WERI-Rb-1 (cell line): ENCODE measurements around the gene LAMB4.

Experiments used
- DNase-seq: peaks from one replicate; pipeline ENCODE4 v3.0.0-alpha.2; 2020
- H3K27ac ChIP-seq: fragments of 250-450 bp; sonication (Bioruptor Pico); 2 replicates; pipeline ENCODE4 v1.5.1; 2020; ENCODE audit warnings: mild to moderate bottlenecking, moderate library complexity
- H3K27me3 ChIP-seq: fragments of 250-450 bp; sonication (Bioruptor Pico); 2 replicates; pipeline ENCODE4 v1.5.1; 2021; ENCODE audit warnings: mild to moderate bottlenecking, low read depth, moderate library complexity; ENCODE audit not compliant: insufficient read depth, severe bottlenecking
- H3K36me3 ChIP-seq: fragments of 250-450 bp; sonication (Bioruptor Pico); 2 replicates; pipeline ENCODE4 v1.5.1; 2020; ENCODE audit warnings: mild to moderate bottlenecking, moderate library complexity
- H3K4me3 ChIP-seq: 2 replicates; pipeline ENCODE4 v1.5.1; 2011; ENCODE audit warnings: low read depth, mild to moderate bottlenecking, control low read depth, low read length
- H3K9me3 ChIP-seq: fragments of 250-450 bp; sonication (Bioruptor Pico); 2 replicates; pipeline ENCODE4 v1.5.1; 2021; ENCODE audit warnings: mild to moderate bottlenecking, moderate library complexity; ENCODE audit not compliant: severe bottlenecking
- TF ChIP-seq, protein P1 (sequence below): IDR thresholded peaks from 2 replicates; pipeline ENCODE4 v1.5.1; 2011; ENCODE audit warnings: low read depth, mild to moderate bottlenecking, control low read depth, inconsistent platforms, low read length

LAMB4 gene

DNA sequence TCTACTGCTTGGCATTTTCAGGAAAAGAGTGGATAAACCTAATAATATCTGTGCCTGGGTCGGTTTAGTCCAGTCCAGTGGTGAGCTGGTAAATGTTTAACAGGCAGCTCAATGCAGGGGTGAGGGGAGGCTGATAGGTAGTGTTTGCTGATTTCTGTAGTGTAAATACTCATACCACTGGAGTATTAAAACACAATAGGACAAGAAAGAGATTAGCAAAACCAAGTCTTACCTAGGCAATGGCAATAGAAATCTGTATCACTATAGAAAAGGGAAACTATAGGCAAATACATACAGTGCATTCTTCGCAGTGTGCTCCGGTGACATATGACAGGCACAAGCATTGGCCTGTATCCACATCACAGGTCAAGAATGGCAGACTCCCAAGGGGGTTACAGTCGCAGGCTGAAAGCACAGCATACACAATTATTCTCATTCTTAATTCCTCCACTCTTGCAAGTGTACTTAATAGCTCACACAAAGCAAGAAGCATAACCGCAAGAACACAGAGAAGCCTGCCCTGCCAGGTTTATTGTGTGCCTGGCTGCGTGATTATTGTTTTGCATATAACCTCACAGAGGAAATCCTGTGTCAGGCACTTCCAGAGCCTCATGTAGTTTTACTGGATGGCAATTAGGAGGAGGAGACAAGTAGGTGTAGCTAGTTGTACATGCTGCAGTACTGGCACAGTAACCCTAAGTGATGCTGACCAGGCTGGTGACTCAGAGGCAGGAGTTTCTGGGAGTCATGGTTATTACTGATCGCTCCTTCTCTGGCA, 35.0 kb downstream of the LAMB4 start:
- Histone ChIP-seq H3K27ac (no peak overlapping the region), H3K4me3 (no peak overlapping the region), H3K27me3 (no peaks in the 10 kb centered on the region), H3K9me3 (peaks cover 2% of the 10 kb centered on the region), H3K36me3 (no peaks in the 10 kb centered on the region)
- DNase-seq = no peak
- TF ChIP-seq, protein P1, sequence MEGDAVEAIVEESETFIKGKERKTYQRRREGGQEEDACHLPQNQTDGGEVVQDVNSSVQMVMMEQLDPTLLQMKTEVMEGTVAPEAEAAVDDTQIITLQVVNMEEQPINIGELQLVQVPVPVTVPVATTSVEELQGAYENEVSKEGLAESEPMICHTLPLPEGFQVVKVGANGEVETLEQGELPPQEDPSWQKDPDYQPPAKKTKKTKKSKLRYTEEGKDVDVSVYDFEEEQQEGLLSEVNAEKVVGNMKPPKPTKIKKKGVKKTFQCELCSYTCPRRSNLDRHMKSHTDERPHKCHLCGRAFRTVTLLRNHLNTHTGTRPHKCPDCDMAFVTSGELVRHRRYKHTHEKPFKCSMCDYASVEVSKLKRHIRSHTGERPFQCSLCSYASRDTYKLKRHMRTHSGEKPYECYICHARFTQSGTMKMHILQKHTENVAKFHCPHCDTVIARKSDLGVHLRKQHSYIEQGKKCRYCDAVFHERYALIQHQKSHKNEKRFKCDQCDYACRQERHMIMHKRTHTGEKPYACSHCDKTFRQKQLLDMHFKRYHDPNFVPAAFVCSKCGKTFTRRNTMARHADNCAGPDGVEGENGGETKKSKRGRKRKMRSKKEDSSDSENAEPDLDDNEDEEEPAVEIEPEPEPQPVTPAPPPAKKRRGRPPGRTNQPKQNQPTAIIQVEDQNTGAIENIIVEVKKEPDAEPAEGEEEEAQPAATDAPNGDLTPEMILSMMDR = no peak

DNA sequence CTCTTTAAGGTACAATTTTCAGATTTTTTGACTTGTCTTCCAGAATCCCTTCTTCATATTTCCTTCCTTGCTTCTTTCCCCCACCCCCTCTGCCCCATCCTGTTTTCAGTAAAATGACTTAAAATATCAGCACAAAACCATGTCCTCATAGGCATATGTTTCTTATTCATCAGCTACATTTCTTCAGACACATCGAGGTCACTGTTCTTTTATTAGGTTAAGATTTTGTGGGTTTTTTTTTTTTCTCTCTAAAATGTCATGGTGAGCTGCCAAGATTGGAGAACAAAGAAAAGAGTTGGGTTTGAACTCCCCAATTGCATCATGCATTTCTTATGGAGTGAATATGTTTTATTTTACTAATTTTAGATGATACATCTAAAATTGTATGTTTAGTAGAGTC, 35.8 kb downstream of the LAMB4 start:
- no peaks in the 10 kb centered on the region for H3K27me3 ChIP-seq
- H3K4me3 ChIP-seq = no peak overlapping the region
- TF ChIP-seq, protein P1 = no peak
- no peak for DNase-seq
- no peak overlapping the region for H3K27ac ChIP-seq
- peaks cover 2% of the 10 kb centered on the region for H3K9me3 ChIP-seq
- H3K36me3 ChIP-seq = no peaks in the 10 kb centered on the region

DNA sequence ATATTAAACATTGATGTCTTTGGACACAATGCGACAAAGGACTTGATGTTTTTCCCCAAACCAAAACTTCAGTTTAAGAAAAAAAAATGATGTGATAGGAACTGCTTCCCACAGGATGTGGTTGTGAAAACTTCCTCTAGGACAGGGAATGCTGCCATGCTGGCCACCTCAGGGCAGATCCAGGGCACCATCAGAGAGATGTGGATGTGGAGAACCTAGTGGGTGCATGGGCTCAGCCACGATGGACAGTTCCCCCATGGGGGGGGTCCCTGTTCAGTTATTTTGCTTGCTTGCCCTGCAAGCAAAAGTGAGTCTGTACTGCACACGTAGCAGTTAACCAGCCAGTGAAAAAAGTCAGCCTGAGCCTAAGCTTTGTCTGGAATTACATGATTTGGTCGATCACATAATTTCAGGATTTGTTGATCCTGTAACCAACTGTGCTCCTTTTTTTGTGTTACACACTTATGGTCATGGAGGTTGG, 36.3 kb downstream of the LAMB4 start:
- Histone ChIP-seq H3K27me3 (no peaks in the 10 kb centered on the region), H3K9me3 (peaks cover 2% of the 10 kb centered on the region), H3K27ac (no peak overlapping the region; the same call in 1 of the 2 replicates), H3K4me3 (no peak overlapping the region), H3K36me3 (no peaks in the 10 kb centered on the region)
- TF ChIP-seq, protein P1 = no peak
- no peak for DNase-seq

DNA sequence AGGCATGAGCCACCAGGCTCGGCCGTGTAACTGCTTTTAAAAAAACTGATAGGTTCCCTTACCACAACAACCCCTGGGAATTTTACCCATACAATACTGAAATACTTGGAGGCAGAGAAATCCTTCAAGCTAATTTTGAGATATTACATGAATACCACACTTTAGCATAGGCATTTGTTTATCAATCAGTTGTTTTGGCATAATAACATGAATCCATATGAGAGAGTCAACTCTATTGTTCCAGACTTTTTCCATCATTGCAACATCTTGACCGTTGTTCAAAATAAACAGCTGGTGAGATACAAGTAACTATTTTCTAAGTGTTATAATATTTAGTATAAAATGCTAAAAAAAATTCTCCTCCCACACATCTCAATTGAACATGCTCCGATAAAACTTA, 36.8 kb downstream of the LAMB4 start:
- TF ChIP-seq, protein P1 = no peak
- H3K27me3 ChIP-seq = no peaks in the 10 kb centered on the region
- H3K9me3 ChIP-seq = peaks cover 2% of the 10 kb centered on the region
- no peak overlapping the region for H3K4me3 ChIP-seq
- H3K27ac ChIP-seq = no peak overlapping the region
- DNase-seq = no peak
- H3K36me3 ChIP-seq = no peaks in the 10 kb centered on the region

DNA sequence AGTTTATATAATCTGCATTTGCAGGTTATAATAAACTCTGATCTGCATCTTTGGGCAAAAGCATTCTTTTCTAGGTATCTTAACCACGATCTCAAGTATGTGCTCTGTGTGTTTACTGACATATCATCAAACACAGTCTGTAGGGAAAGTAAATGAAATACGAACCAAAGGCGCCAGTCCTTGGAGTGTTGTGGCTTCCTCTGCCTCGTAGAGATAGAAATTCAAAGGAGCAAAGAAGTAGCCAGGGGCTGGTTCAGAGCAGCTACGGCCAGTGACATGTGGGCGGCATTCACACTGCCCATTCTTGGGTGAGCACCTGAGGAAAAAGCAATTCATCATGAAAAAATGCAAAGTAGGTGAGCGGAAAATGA, 38.7 kb downstream of the LAMB4 start:
- Histone ChIP-seq H3K9me3 (peaks cover 2% of the 10 kb centered on the region), H3K36me3 (no peaks in the 10 kb centered on the region), H3K4me3 (no peak overlapping the region), H3K27me3 (no peaks in the 10 kb centered on the region), H3K27ac (no peak overlapping the region)
- TF ChIP-seq, protein P1 = no peak
- DNase-seq = no peak
